SK-N-SH (cell line): ENCODE results near the gene GNG11.
A peak's percentile ranks its signal among the peaks of the same experiment; 100 is the strongest.

ENCODE experiments used
- CHD2 ChIP-seq: fragments of 150-350 bp; IDR thresholded peaks from 2 replicates; pipeline ENCODE4 v1.6.1; 2018; ENCODE audit warnings: low read length; ENCODE audit not compliant: partially characterized antibody
- CTCF ChIP-seq: fragments of 200-600 bp; sonication (generic); IDR thresholded peaks from 2 replicates; pipeline ENCODE4 v1.6.1; 2017; ENCODE audit warnings: antibody characterized with exemption, mild to moderate bottlenecking, moderate library complexity
- EP300 ChIP-seq, 2 experiments: IDR thresholded peaks; 2 replicates each; pipeline versions ENCODE4 v1.4.0 to v1.6.1; 2012; ENCODE audit warnings: borderline replicate concordance in 1 of 2, low read depth in 1 of 2, low read length in 1 of 2
- FOXM1 ChIP-seq: IDR thresholded peaks from 2 replicates; pipeline ENCODE4 v1.4.0; 2012; ENCODE audit warnings: low read depth, mild to moderate bottlenecking
- MAX ChIP-seq: IDR thresholded peaks from 2 replicates; pipeline ENCODE4 v1.4.0; 2012; ENCODE audit warnings: low read depth
- PBX3 ChIP-seq: IDR thresholded peaks from 2 replicates; pipeline ENCODE4; 2012
- POLR2AphosphoS5 ChIP-seq: IDR thresholded peaks from 2 replicates; pipeline ENCODE4 v1.6.1; 2012; ENCODE audit warnings: low read depth, low read length
- RAD21 ChIP-seq: IDR thresholded peaks from 2 replicates; pipeline ENCODE4 v1.6.1; 2012; ENCODE audit warnings: mild to moderate bottlenecking, low read length
- REST ChIP-seq: IDR thresholded peaks from 2 replicates; pipeline ENCODE4 v1.6.1; 2012; ENCODE audit warnings: mild to moderate bottlenecking, low read depth, low read length, moderate library complexity
- RFX5 ChIP-seq: IDR thresholded peaks from 2 replicates; pipeline ENCODE4 v1.6.1; 2012; ENCODE audit warnings: mild to moderate bottlenecking, improper control_type of control experiment, low read length
- SIN3A ChIP-seq: IDR thresholded peaks from 2 replicates; pipeline ENCODE4 v1.6.1; 2012; ENCODE audit warnings: low read depth, mild to moderate bottlenecking, low read length, moderate library complexity, borderline replicate concordance
- SMC3 ChIP-seq: IDR thresholded peaks from 2 replicates; pipeline ENCODE4 v1.6.1; 2012; ENCODE audit warnings: low read depth, low read length, improper control_type of control experiment
- TEAD4 ChIP-seq: IDR thresholded peaks from 2 replicates; pipeline ENCODE4 v1.4.0; 2012; ENCODE audit warnings: mild to moderate bottlenecking, borderline replicate concordance; ENCODE audit not compliant: insufficient read depth
- USF1 ChIP-seq: IDR thresholded peaks from 2 replicates; pipeline ENCODE4 v1.4.0; 2012; ENCODE audit warnings: low read depth, borderline replicate concordance

- TF ChIP-seq POLR2AphosphoS5, result no peak
- TF ChIP-seq RAD21, result no peak
- no peak for TF ChIP-seq REST
- TF ChIP-seq MAX, result no peak
- no peak for TF ChIP-seq CTCF
- no peak for TF ChIP-seq CHD2
- peak; percentile 44; the same call in 1 of the 2 replicates for TF ChIP-seq PBX3
- TF ChIP-seq TEAD4, result no peak
- TF ChIP-seq USF1, result no peak
- TF ChIP-seq FOXM1, result no peak
- no peak for TF ChIP-seq SIN3A
- no peak for TF ChIP-seq EP300 (IDR thresholded peaks at IDR 0.05; ENCODE audit: borderline replicate concordance in 1 of 2, low read depth in 1 of 2, low read length in 1 of 2)
- TF ChIP-seq SMC3, result no peak
- no peak for TF ChIP-seq RFX5
Measured at GRCh38 chr7:93957767-93958166, 36.2 kb downstream of the GNG11 start.
